OCI-LY7 (cell line): ENCODE data around the gene ZFP36L1. TPM values are rescaled to one million over a fixed set of nuclear protein-coding genes. Genes with fewer than 3 reads are reported as not detected.

Experiments used
- BruUV-seq: library from RNA; stranded (reverse); fragments of 400-500 nt; replicated peaks from 2 replicates; lab custom pipeline; 2021; lab: Mats Ljungman, UMichigan
- CTCF ChIA-PET: fragments of 300-600 bp; sonication (Branson Sonifier 250); formaldehyde crosslinking; loops from one replicate; lab custom pipeline; 2022; ENCODE audit warnings: antibody characterized with exemption; ENCODE audit not compliant: unreplicated experiment; lab: Charles Lee
- POLR2A ChIA-PET: fragments of 300-600 bp; sonication (Branson Sonifier 250); formaldehyde crosslinking; loops from one replicate; lab custom pipeline; 2022; ENCODE audit warnings: antibody characterized with exemption; lab: Charles Lee
- DNase-seq: peaks from one replicate; pipeline ENCODE4 v3.0.0-alpha.2; 2015; ENCODE audit warnings: low spot score
- H2AFZ ChIP-seq: fragments of 200-600 bp; sonication (generic), shearing (Covaris generic); 2 replicates; pipeline ENCODE4 v1.6.1; 2014; ENCODE audit warnings: mild to moderate bottlenecking, antibody characterized with exemption, low read length, moderate library complexity
- H3K27ac ChIP-seq: fragments of 200-600 bp; sonication (generic); 2 replicates; pipeline ENCODE4 v1.5.1; 2014; ENCODE audit warnings: mixed run types, low read depth, mild to moderate bottlenecking, moderate library complexity, low read length, inconsistent platforms; ENCODE audit not compliant: poor library complexity, severe bottlenecking
- H3K36me3 ChIP-seq: fragments of 200-600 bp; sonication (generic); 2 replicates; pipeline ENCODE4 v1.6.1; 2014; ENCODE audit warnings: mild to moderate bottlenecking, antibody characterized with exemption, low read length, moderate library complexity, mixed read lengths; ENCODE audit not compliant: insufficient read depth
- H3K4me1 ChIP-seq: fragments of 200-600 bp; sonication (generic); 2 replicates; pipeline ENCODE4 v1.5.1; 2014; ENCODE audit warnings: mild to moderate bottlenecking, low read length; ENCODE audit not compliant: insufficient read depth, poor library complexity, severe bottlenecking
- H3K4me2 ChIP-seq: fragments of 200-600 bp; sonication (generic); 2 replicates; pipeline ENCODE4 v1.6.1; 2014; ENCODE audit warnings: mild to moderate bottlenecking, low read length
- H3K4me3 ChIP-seq: fragments of 200-600 bp; sonication (generic); 2 replicates; pipeline ENCODE4 v1.5.1; 2014; ENCODE audit warnings: mild to moderate bottlenecking, low read depth, low read length; ENCODE audit not compliant: poor library complexity, severe bottlenecking
- H3K79me2 ChIP-seq: fragments of 200-600 bp; sonication (generic); 2 replicates; pipeline ENCODE4 v1.6.1; 2016; ENCODE audit warnings: low read depth, mild to moderate bottlenecking, low read length, moderate library complexity, mixed read lengths; ENCODE audit not compliant: insufficient read depth
- H3K9me2 ChIP-seq: fragments of 200-600 bp; sonication (generic); 2 replicates; pipeline ENCODE4 v1.6.1; 2016; ENCODE audit warnings: mild to moderate bottlenecking, low read length, mixed read lengths; ENCODE audit not compliant: insufficient read depth
- H3K9me3 ChIP-seq: fragments of 200-600 bp; sonication (generic); 2 replicates; pipeline ENCODE4 v1.6.1; 2014; ENCODE audit warnings: mild to moderate bottlenecking, mixed run types, low read length, mixed read lengths
- H4K20me1 ChIP-seq: fragments of 200-600 bp; sonication (generic); 2 replicates; pipeline ENCODE4 v1.6.1; 2014; ENCODE audit warnings: mild to moderate bottlenecking, antibody characterized with exemption, low read length, moderate library complexity, mixed read lengths; ENCODE audit not compliant: insufficient read depth
- CTCF ChIP-seq: fragments of 200-600 bp; sonication (generic); conservative IDR thresholded peaks from 2 replicates; pipeline ENCODE4 v1.5.1; 2014; ENCODE audit warnings: mild to moderate bottlenecking, antibody characterized with exemption, low read length, moderate library complexity, mixed read lengths
- EZH2phosphoT487 ChIP-seq: fragments of 200-600 bp; sonication (generic); IDR thresholded peaks from 2 replicates; pipeline ENCODE4 v1.6.1; 2018; ENCODE audit warnings: low read depth, borderline replicate concordance, mild to moderate bottlenecking, mixed run types, antibody characterized with exemption, low read length, moderate library complexity, mixed read lengths
- intact Hi-C: fragments of 100-400 bp; cut with micrococcal nuclease; formaldehyde crosslinking; loops from one replicate; pipeline ENCODE4 v1.10.0; 2022; ENCODE audit not compliant: unreplicated experiment
- total RNA-seq, 2 experiments: library from RNA; depleted of rRNA in 1 of 2; stranded (reverse); fragments of >200 nt in 1 of 2; shearing (Covaris generic) in 1 of 2; gene quantifications; 2 replicates each; pipeline ENCODE4 v1.2.3, GENCODE V29; 2014 to 2022

The ZFP36L1 gene
- total RNA-seq, 2 experiments from 2014 or later = 24.2 to 57.0 TPM

- Histone ChIP-seq H3K9me3 (no peaks in the 10 kb centered on the region), H3K36me3 (no peaks in the 10 kb centered on the region), H3K79me2 (peaks cover 10% of the 10 kb centered on the region; the same call in 1 of the 2 replicates), H3K4me3 (peak overlapping the region; percentile 61), H4K20me1 (no peaks in the 10 kb centered on the region), H3K9me2 (no peaks in the 10 kb centered on the region), H3K4me1 (peaks cover 67% of the 10 kb centered on the region), H3K4me2 (peak overlapping the region; percentile 83), H2AFZ (peak overlapping the region; percentile 4; the same call in 1 of the 2 replicates), H3K27ac (peak overlapping the region; percentile 92)
- intact Hi-C loops = loop anchor here (1.0 to 5.0 kb wide), 4 partner anchors 21 to 547 kb away; partner anchors contain the start of gene ZFP36L1
- TSS peak; percentile 89 for BruUV-seq
- ChIA-PET POLR2A (interaction anchor here (0.6 to 7.8 kb wide), 18 partner anchors 10 to 564 kb away, joined by 3 to 126 read pairs (median 4); partner anchors contain the start of gene ZFP36L1), CTCF (interaction anchor here (0.9 to 3.6 kb wide), 4 partner anchors 8 to 539 kb away, joined by 3 to 24 read pairs (median 3); no protein-coding TSS in a partner anchor)
- TF ChIP-seq CTCF (no peak), EZH2phosphoT487 (no peak)
- peak; percentile 90 for DNase-seq
These were observed 21.9 kb upstream of the ZFP36L1 start for GRCh38 chr14:68814539-68815297.

GRCh38 chr14:68814238-68814538 is 21.3 kb upstream of the ZFP36L1 start:
- Histone ChIP-seq H3K4me2 (peak overlapping the region; percentile 83), H3K4me3 (peak overlapping the region; percentile 61), H3K4me1 (peaks cover 67% of the 10 kb centered on the region), H3K36me3 (no peaks in the 10 kb centered on the region), H3K79me2 (peaks cover 10% of the 10 kb centered on the region; the same call in 1 of the 2 replicates), H3K9me3 (no peaks in the 10 kb centered on the region), H3K27ac (peak overlapping the region; percentile 92), H2AFZ (no peak overlapping the region; the same call in 1 of the 2 replicates), H3K9me2 (no peaks in the 10 kb centered on the region), H4K20me1 (no peaks in the 10 kb centered on the region)
- no TSS peak for BruUV-seq
- intact Hi-C loops = loop anchor here (1.0 to 2.0 kb wide), 2 partner anchors 21 to 445 kb away; partner anchors contain the start of gene ZFP36L1
- no peak for TF ChIP-seq EZH2phosphoT487
- TF ChIP-seq CTCF = no peak
- ChIA-PET POLR2A (interaction anchor here (0.6 to 7.8 kb wide), 14 partner anchors 10 to 564 kb away, joined by 3 to 126 read pairs (median 6); partner anchors contain the start of gene ZFP36L1), CTCF (interaction anchor here (0.9 to 1.0 kb wide), 2 partner anchors 15 to 538 kb away, joined by 3 read pairs; no protein-coding TSS in a partner anchor)
- DNase-seq = no peak
